ENCODE results near the gene ENOX1.

GRCh38 chr13:43647471-43647870 is 139.3 kb downstream of the ENOX1 start:
- TF ChIP-seq, protein P1, sequence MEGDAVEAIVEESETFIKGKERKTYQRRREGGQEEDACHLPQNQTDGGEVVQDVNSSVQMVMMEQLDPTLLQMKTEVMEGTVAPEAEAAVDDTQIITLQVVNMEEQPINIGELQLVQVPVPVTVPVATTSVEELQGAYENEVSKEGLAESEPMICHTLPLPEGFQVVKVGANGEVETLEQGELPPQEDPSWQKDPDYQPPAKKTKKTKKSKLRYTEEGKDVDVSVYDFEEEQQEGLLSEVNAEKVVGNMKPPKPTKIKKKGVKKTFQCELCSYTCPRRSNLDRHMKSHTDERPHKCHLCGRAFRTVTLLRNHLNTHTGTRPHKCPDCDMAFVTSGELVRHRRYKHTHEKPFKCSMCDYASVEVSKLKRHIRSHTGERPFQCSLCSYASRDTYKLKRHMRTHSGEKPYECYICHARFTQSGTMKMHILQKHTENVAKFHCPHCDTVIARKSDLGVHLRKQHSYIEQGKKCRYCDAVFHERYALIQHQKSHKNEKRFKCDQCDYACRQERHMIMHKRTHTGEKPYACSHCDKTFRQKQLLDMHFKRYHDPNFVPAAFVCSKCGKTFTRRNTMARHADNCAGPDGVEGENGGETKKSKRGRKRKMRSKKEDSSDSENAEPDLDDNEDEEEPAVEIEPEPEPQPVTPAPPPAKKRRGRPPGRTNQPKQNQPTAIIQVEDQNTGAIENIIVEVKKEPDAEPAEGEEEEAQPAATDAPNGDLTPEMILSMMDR (IDR thresholded peaks at IDR 0.05): no peak
- TF ChIP-seq EZH2phosphoT487 (IDR thresholded peaks at IDR 0.05): no peak
